GM10847 (cell line): ENCODE results near the gene RSRP1.
"Not testable (repeated sequence)": the region's sequence is repeated elsewhere in the genome, so short reads cannot be mapped to it uniquely, and the experiment has no call there.

Experiments used
- POLR2A ChIP-seq: IDR thresholded peaks from 2 replicates; pipeline ENCODE4 v1.6.1; 2011; ENCODE audit not compliant: insufficient read length; ENCODE audit errors: extremely low read depth

Gene RSRP1

GRCh38 chr1:25247024-25247828, at the start of gene RSRP1:
Gene RSRP1 (minus strand): TSS chr1:25247454. CDS start chr1:25246963, 491 bp downstream.
- TF ChIP-seq POLR2A = peak; percentile 99

GRCh38 chr1:25272238-25272637, 25.0 kb upstream of the RSRP1 start, which contains the start of gene RHD:
Gene RHD (plus strand): TSS chr1:25272509. CDS start chr1:25272548, 39 bp downstream.
- TF ChIP-seq POLR2A = not testable (repeated sequence)

- no peak for TF ChIP-seq POLR2A
These were observed 9.9 kb upstream of the RSRP1 start for GRCh38 chr1:25257196-25257595.

GRCh38 chr1:25256578-25256965, 9.3 kb upstream of the RSRP1 start:
- TF ChIP-seq POLR2A = no peak

- TF ChIP-seq POLR2A = no peak
These were observed 8.7 kb upstream of the RSRP1 start for GRCh38 chr1:25255706-25256577.

- TF ChIP-seq POLR2A = no peak
These were observed 6.7 kb upstream of the RSRP1 start for GRCh38 chr1:25253911-25254310.

GRCh38 chr1:25247829-25248754, 838 bp upstream of the RSRP1 start:
- no peak for TF ChIP-seq POLR2A

GRCh38 chr1:25246600-25247023, 642 bp downstream of the RSRP1 start:
- no peak for TF ChIP-seq POLR2A

- peak; percentile 13 for TF ChIP-seq POLR2A
These were observed 1.2 kb downstream of the RSRP1 start for GRCh38 chr1:25245809-25246599.

- no peak for TF ChIP-seq POLR2A
These were observed 1.9 kb downstream of the RSRP1 start for GRCh38 chr1:25245393-25245792.

- no peak for TF ChIP-seq POLR2A
These were observed 3.3 kb downstream of the RSRP1 start for GRCh38 chr1:25243907-25244306.

GRCh38 chr1:25239681-25240541, 7.3 kb downstream of the RSRP1 start:
- TF ChIP-seq POLR2A = peak; percentile 60

GRCh38 chr1:25238046-25238445, 9.2 kb downstream of the RSRP1 start:
- TF ChIP-seq POLR2A = no peak
